Activated CD8-positive, alpha-beta memory T cell treated with anti-CD3 and anti-CD28 coated beads, Interleukin-2, amount 10 ng/mL, durations not matched to agents 7 days and 5 days (primary cell): Measurements from ENCODE around the gene MCAT. TPM values are rescaled to one million over a fixed set of nuclear protein-coding genes. Genes with fewer than 3 reads are reported as not detected.
A peak's percentile ranks its signal among the peaks of the same experiment; 100 is the strongest.

Source experiments
- ATAC-seq: fragments of 150-1000 bp; cut with Tn5 transposase; one replicate; pipeline ENCODE4 v1.10.0; 2021; ENCODE audit warnings: moderate library complexity
- CTCF ChIA-PET: fragments of 350-600 bp; sonication (Branson Sonifier 250); formaldehyde crosslinking; loops from one replicate; lab custom pipeline; 2021; ENCODE audit warnings: antibody characterized with exemption; lab: Charles Lee
- DNase-seq: peaks from one replicate; pipeline ENCODE4 v3.0.0-alpha.2; 2020
- H3K27ac Mint-ChIP-seq: one replicate; pipeline ENCODE4 v1.8.0; 2021; ENCODE audit warnings: mild to moderate bottlenecking, mixed read lengths
- H3K27me3 Mint-ChIP-seq: one replicate; pipeline ENCODE4 v1.8.0; 2021; ENCODE audit warnings: mixed read lengths
- H3K36me3 Mint-ChIP-seq: one replicate; pipeline ENCODE4 v1.8.0; 2021; ENCODE audit warnings: mild to moderate bottlenecking, mixed read lengths
- H3K4me1 Mint-ChIP-seq: one replicate; pipeline ENCODE4 v1.8.0; 2021; ENCODE audit warnings: mixed read lengths
- H3K4me3 Mint-ChIP-seq: one replicate; pipeline ENCODE4 v1.8.0; 2021; ENCODE audit warnings: mild to moderate bottlenecking, moderate library complexity, mixed read lengths
- H3K9me3 Mint-ChIP-seq: one replicate; pipeline ENCODE4 v1.8.0; 2022; ENCODE audit warnings: low read depth, mixed read lengths
- total RNA-seq, 2 experiments: library from RNA; stranded (reverse); gene quantifications; one replicate each; pipeline ENCODE4 v1.2.3, GENCODE V29; 2021

The MCAT gene
- total RNA-seq, 2 experiments from 2014 or later = 10.7 to 13.2 TPM

DNA sequence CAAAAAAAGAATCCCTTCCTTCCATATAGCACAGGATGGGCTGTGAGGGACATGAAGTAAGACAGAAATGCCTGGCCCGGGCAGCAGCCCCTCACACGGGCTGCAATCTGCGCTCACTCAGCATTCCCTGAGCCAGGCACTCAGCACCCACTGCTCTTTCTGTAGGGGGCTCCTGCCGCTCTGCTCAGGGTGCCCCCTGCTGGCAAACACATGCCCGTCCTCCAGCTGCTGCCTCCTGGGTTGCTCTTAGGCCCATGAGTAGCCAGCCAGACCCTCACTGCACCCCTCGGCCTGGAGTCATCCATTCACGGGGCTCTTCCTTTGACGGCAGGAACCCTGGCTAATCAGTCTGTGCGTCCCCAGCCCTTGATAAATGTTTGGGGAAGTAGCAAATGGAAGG lies 6.9 kb downstream of the MCAT start:
- Mint-ChIP-seq H3K27ac (no peak overlapping the region), H3K36me3 (peaks cover 21% of the 10 kb centered on the region), H3K4me3 (no peak overlapping the region), H3K4me1 (peaks cover 5% of the 10 kb centered on the region), H3K9me3 (no peaks in the 10 kb centered on the region), H3K27me3 (no peaks in the 10 kb centered on the region)
- CTCF ChIA-PET = interaction anchor here (0.6 to 2.1 kb wide), 6 partner anchors 10 to 428 kb away, joined by 3 to 11 read pairs (median 4); partner anchors contain the start of gene BIK
- DNase-seq (peak; percentile 56), ATAC-seq (peak; percentile 68)

GRCh38 chr22:43135565-43135964 lies 7.6 kb downstream of the MCAT start:
- no peak for DNase-seq
- Mint-ChIP-seq H3K27me3 (no peaks in the 10 kb centered on the region), H3K4me1 (no peaks in the 10 kb centered on the region), H3K4me3 (no peak overlapping the region), H3K27ac (no peak overlapping the region), H3K36me3 (peaks cover 18% of the 10 kb centered on the region), H3K9me3 (no peaks in the 10 kb centered on the region)
- ATAC-seq = no peak
- CTCF ChIA-PET = interaction anchor here (1.2 to 2.1 kb wide), 4 partner anchors 9 to 28 kb away, joined by 3 to 11 read pairs (median 6); partner anchors contain the start of gene BIK

DNA sequence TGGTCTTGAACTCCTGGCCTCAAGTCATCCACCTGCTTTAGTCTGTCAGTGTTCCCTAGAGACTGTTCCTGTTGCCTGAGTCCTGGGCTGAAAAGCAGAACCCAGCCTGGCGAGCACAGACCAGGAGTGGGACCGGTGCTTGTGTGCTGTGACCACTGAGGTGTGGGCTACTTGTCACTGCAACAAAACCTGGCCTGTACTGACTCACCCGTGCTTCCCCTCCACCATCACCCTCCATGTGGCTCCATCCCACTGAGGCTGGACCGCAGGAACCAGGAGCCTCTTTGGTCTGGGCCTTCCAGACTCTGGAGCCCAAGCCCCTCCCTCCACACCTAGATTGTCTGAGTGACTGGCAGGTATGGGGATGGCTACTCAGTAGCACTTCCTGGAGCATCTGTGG lies 8.6 kb downstream of the MCAT start:
- ATAC-seq = no peak
- no peaks in the 10 kb centered on the region for H3K9me3 Mint-ChIP-seq
- CTCF ChIA-PET = no interaction called here
- no peaks in the 10 kb centered on the region for H3K4me1 Mint-ChIP-seq
- H3K27ac Mint-ChIP-seq = no peak overlapping the region
- H3K36me3 Mint-ChIP-seq = peaks cover 13% of the 10 kb centered on the region
- no peak overlapping the region for H3K4me3 Mint-ChIP-seq
- no peak for DNase-seq
- H3K27me3 Mint-ChIP-seq = no peaks in the 10 kb centered on the region

GRCh38 chr22:43133401-43133800 lies 9.8 kb downstream of the MCAT start:
- Mint-ChIP-seq H3K27ac (no peak overlapping the region), H3K27me3 (no peaks in the 10 kb centered on the region), H3K9me3 (no peaks in the 10 kb centered on the region), H3K4me1 (peaks cover 3% of the 10 kb centered on the region), H3K36me3 (peaks cover 10% of the 10 kb centered on the region), H3K4me3 (no peak overlapping the region)
- ATAC-seq (no peak), DNase-seq (no peak)
- CTCF ChIA-PET = no interaction called here

DNA sequence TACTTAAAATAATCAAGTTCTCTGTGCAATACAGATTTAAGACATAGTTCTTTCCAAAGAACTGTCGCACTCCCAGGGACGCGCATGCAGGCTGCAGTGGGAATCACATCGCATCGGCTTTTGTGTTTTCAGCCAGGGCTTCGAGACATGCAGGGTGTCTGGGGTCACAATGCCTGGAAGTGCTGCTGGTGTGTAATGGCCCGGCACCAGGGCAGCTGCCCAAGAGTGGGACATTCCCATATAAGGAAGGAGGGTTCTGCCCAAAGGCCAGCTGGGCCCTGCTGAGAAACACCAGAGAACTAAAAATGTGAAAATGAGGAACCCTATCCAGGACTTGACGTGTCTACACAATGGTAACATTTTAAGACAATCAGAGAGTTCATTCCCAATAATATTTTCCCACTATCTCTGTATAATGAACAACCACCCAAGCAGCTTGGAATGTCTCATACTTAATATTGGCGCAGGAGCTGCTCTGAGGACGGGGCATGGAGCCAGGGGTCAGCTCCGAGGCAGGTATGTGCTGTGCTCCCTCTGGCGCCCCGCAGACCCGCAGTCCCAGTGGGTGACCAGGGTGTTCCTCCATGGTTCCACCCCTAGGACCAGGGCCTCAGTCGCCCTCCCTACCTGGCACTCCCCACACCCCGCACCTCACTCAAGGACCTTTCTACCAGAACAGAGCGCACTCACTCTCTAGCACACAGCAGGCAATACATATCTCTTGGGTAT lies 11.3 kb downstream of the MCAT start:
- no peak for DNase-seq
- CTCF ChIA-PET = no interaction called here
- no peaks in the 10 kb centered on the region for H3K27me3 Mint-ChIP-seq
- H3K9me3 Mint-ChIP-seq = no peaks in the 10 kb centered on the region
- no peak overlapping the region for H3K27ac Mint-ChIP-seq
- peaks cover 10% of the 10 kb centered on the region for H3K36me3 Mint-ChIP-seq
- no peak for ATAC-seq
- no peak overlapping the region for H3K4me3 Mint-ChIP-seq
- H3K4me1 Mint-ChIP-seq = peaks cover 3% of the 10 kb centered on the region

DNA sequence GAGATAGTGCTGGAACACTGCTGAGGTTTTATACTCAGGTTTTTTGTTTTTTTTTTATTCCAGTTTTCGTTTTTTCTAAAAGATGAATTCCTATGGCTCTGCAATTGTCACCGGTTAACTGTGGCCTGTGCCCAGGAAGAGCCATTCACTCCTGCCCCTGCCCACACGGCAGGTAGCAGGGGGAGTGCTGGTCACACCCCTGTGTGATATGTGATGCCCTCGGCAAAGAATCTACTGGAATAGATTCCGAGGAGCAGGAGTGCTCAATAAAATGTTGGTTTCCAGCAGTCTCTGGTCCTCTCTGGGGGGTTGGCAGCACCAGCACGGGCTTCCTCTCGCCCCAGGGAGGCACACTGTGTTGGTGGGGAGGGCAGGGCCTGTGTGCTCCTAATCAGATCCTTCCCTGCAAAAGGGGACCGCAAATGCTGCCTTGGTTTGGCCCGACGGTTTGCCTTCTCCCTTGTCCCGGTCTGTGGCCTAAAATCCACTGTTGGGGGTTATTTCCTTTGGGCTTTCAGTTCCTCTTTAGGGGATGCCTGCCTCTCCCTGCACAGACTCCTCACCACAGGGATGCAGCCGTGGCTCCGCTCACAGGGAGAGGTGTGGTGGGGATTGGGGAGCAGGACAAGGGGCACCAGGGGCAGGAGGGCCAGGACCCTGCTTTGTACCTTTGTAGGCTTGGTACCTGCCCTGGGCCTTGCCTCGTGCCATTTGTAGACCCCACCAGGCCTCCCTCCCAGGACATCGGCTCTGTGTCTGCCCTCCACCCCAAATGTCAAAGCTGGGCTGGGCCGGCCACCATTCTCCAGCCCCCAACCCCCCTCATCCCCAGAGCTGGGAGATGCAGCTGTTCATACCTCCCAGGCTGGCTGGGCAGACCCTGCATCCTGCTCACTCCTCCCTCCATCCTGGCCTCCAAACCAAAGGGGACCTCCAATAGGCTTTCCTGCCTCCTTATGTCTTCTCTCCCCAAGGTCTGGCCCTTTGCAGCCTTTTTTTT lies 13.5 kb downstream of the MCAT start:
- Mint-ChIP-seq H3K9me3 (no peaks in the 10 kb centered on the region), H3K4me3 (no peak overlapping the region), H3K36me3 (peaks cover 6% of the 10 kb centered on the region), H3K4me1 (peaks cover 3% of the 10 kb centered on the region), H3K27me3 (no peaks in the 10 kb centered on the region), H3K27ac (no peak overlapping the region)
- CTCF ChIA-PET = no interaction called here
- ATAC-seq = no peak
- no peak for DNase-seq

- H3K36me3 Mint-ChIP-seq = peaks cover 2% of the 10 kb centered on the region
- ATAC-seq = peak; percentile 10
- DNase-seq = no peak
- H3K4me3 Mint-ChIP-seq = no peak overlapping the region
- no peaks in the 10 kb centered on the region for H3K9me3 Mint-ChIP-seq
- H3K27ac Mint-ChIP-seq = no peak overlapping the region
- H3K27me3 Mint-ChIP-seq = no peaks in the 10 kb centered on the region
- CTCF ChIA-PET = no interaction called here
- H3K4me1 Mint-ChIP-seq = peaks cover 3% of the 10 kb centered on the region
These were observed 14.2 kb downstream of the MCAT start for GRCh38 chr22:43128928-43129424.

- H3K27me3 Mint-ChIP-seq = no peaks in the 10 kb centered on the region
- CTCF ChIA-PET = interaction anchor here (3.4 kb wide), 1 partner anchor 8 kb away, joined by 11 read pairs; no protein-coding TSS in a partner anchor
- H3K9me3 Mint-ChIP-seq = no peaks in the 10 kb centered on the region
- no peak for DNase-seq
- no peak for ATAC-seq
- no peak overlapping the region for H3K4me3 Mint-ChIP-seq
- no peak overlapping the region for H3K27ac Mint-ChIP-seq
- no peaks in the 10 kb centered on the region for H3K36me3 Mint-ChIP-seq
- peaks cover 3% of the 10 kb centered on the region for H3K4me1 Mint-ChIP-seq
These were observed 15.1 kb downstream of the MCAT start for GRCh38 chr22:43128116-43128515.

- Mint-ChIP-seq H3K27ac (no peak overlapping the region), H3K27me3 (no peaks in the 10 kb centered on the region), H3K4me3 (no peak overlapping the region), H3K4me1 (peaks cover 3% of the 10 kb centered on the region), H3K9me3 (no peaks in the 10 kb centered on the region), H3K36me3 (no peaks in the 10 kb centered on the region)
- CTCF ChIA-PET = interaction anchor here (3.4 kb wide), 1 partner anchor 9 kb away, joined by 11 read pairs; no protein-coding TSS in a partner anchor
- ATAC-seq (no peak), DNase-seq (no peak)
These were observed 15.9 kb downstream of the MCAT start for GRCh38 chr22:43127166-43127908.

GRCh38 chr22:43126501-43127165 lies 16.6 kb downstream of the MCAT start:
- H3K36me3 Mint-ChIP-seq = no peaks in the 10 kb centered on the region
- H3K4me1 Mint-ChIP-seq = peaks cover 3% of the 10 kb centered on the region
- ATAC-seq (no peak), DNase-seq (no peak)
- no peak overlapping the region for H3K27ac Mint-ChIP-seq
- no peaks in the 10 kb centered on the region for H3K27me3 Mint-ChIP-seq
- no peaks in the 10 kb centered on the region for H3K9me3 Mint-ChIP-seq
- CTCF ChIA-PET = interaction anchor here (3.4 kb wide), 1 partner anchor 9 kb away, joined by 11 read pairs; no protein-coding TSS in a partner anchor
- no peak overlapping the region for H3K4me3 Mint-ChIP-seq

DNA sequence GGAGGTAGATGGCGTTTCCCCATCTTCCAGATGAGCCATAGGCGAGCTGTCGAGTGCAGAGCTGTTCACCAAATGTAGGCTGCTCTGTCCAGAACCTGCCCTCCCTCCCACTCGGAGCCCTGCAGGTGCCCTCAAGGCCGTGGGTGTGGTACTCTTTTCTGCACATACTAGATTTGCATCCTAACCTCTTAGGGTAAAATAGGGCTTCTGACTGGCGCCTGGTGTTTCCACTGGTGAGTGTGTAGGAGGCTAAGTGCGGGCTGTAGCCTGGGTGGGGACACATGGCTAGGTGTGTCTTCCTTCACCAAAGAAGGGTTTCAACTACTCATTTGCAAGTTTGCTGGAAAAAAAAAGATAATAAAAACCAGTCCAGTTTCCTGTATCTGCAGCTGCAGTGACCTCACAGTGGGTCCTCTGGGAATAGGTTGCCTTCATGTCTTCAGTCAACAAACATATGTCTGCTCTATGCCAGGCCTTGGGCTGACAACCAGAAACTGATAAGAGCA lies 24.2 kb downstream of the MCAT start:
- DNase-seq (no peak), ATAC-seq (no peak)
- Mint-ChIP-seq H3K27me3 (no peaks in the 10 kb centered on the region), H3K36me3 (no peaks in the 10 kb centered on the region), H3K27ac (no peak overlapping the region), H3K4me3 (no peak overlapping the region), H3K4me1 (peaks cover 5% of the 10 kb centered on the region), H3K9me3 (no peaks in the 10 kb centered on the region)
- CTCF ChIA-PET = interaction anchor here (1.1 kb wide), 1 partner anchor 9 kb away, joined by 3 read pairs; no protein-coding TSS in a partner anchor
